H9 (cell line): Measurements from ENCODE around the gene ST8SIA5. TPM values are rescaled to one million over a fixed set of nuclear protein-coding genes. Genes with fewer than 3 reads are reported as not detected.

Experiments used
- DNase-seq: peaks from one replicate; pipeline ENCODE4 v3.0.0-alpha.2; 2017
- H2AFZ ChIP-seq: one replicate; pipeline ENCODE4 v1.6.1; 2013; ENCODE audit warnings: mild to moderate bottlenecking, low read length, control low read depth, moderate library complexity
- H2AK5ac ChIP-seq: 2 replicates; pipeline ENCODE4 v1.6.1; 2013; ENCODE audit warnings: low read length, control low read depth, mixed read lengths; ENCODE audit not compliant: insufficient read length
- H2BK120ac ChIP-seq: one replicate; pipeline ENCODE4 v1.6.1; 2013; ENCODE audit warnings: low read depth, mild to moderate bottlenecking, low read length, control low read depth, inconsistent platforms; ENCODE audit not compliant: poor library complexity, severe bottlenecking
- H2BK12ac ChIP-seq: 2 replicates; pipeline ENCODE4 v1.6.1; 2013; ENCODE audit warnings: low read length, control low read depth, mixed read lengths, low read depth; ENCODE audit not compliant: insufficient read length
- H2BK15ac ChIP-seq: 2 replicates; pipeline ENCODE4 v1.6.1; 2013; ENCODE audit warnings: low read depth, low read length, control low read depth
- H2BK20ac ChIP-seq: one replicate; pipeline ENCODE4 v1.6.1; 2013; ENCODE audit warnings: low read depth, mild to moderate bottlenecking, low read length, control low read depth, inconsistent platforms; ENCODE audit not compliant: poor library complexity, severe bottlenecking
- H2BK5ac ChIP-seq: 2 replicates; pipeline ENCODE4 v1.6.1; 2013; ENCODE audit warnings: low read length, control low read depth, mixed read lengths; ENCODE audit not compliant: insufficient read length
- H3K14ac ChIP-seq: 2 replicates; pipeline ENCODE4 v1.6.1; 2013; ENCODE audit warnings: low read length, control low read depth; ENCODE audit not compliant: insufficient read depth
- H3K18ac ChIP-seq: 2 replicates; pipeline ENCODE4 v1.6.1; 2013; ENCODE audit warnings: low read depth, mild to moderate bottlenecking, mixed read lengths, low read length, control low read depth; ENCODE audit not compliant: insufficient read length
- H3K23ac ChIP-seq: 2 replicates; pipeline ENCODE4 v1.6.1; 2013; ENCODE audit warnings: low read length, control low read depth, mixed read lengths, low read depth; ENCODE audit not compliant: insufficient read length
- H3K23me2 ChIP-seq: 2 replicates; pipeline ENCODE4 v1.6.1; 2013; ENCODE audit warnings: low read depth, mild to moderate bottlenecking, mixed read lengths, low read length, control low read depth; ENCODE audit not compliant: insufficient read length, poor library complexity, severe bottlenecking
- H3K27ac ChIP-seq: 2 replicates; pipeline ENCODE4 v1.5.1; 2013; ENCODE audit warnings: low read length, control low read depth, mixed read lengths, low read depth; ENCODE audit not compliant: insufficient read length
- H3K27me3 ChIP-seq: 2 replicates; pipeline ENCODE4 v1.6.1; 2013; ENCODE audit warnings: low read length, control low read depth, inconsistent platforms; ENCODE audit not compliant: insufficient read depth
- H3K4ac ChIP-seq: 2 replicates; pipeline ENCODE4 v1.6.1; 2013; ENCODE audit warnings: low read depth, mild to moderate bottlenecking, control low read depth, inconsistent platforms, low read length, moderate library complexity
- H3K4me1 ChIP-seq: 2 replicates; pipeline ENCODE4 v1.6.1; 2013; ENCODE audit warnings: low read length, control low read depth, inconsistent platforms; ENCODE audit not compliant: insufficient read depth
- H3K4me2 ChIP-seq: 2 replicates; pipeline ENCODE4 v1.6.1; 2013; ENCODE audit warnings: low read length, control low read depth, mixed read lengths; ENCODE audit not compliant: insufficient read length, insufficient read depth
- H3K56ac ChIP-seq: 2 replicates; pipeline ENCODE4 v1.6.1; 2013; ENCODE audit warnings: low read depth, mild to moderate bottlenecking, mixed read lengths, low read length, control low read depth; ENCODE audit not compliant: insufficient read length
- H3K79me1 ChIP-seq: 2 replicates; pipeline ENCODE4 v1.6.1; 2013; ENCODE audit warnings: low read depth, mild to moderate bottlenecking, moderate library complexity, low read length, control low read depth, inconsistent platforms; ENCODE audit not compliant: insufficient read depth, poor library complexity, severe bottlenecking
- H3K79me2 ChIP-seq: 2 replicates; pipeline ENCODE4 v1.6.1; 2013; ENCODE audit warnings: low read length, control low read depth, inconsistent platforms; ENCODE audit not compliant: insufficient read depth
- H3K9ac ChIP-seq: 2 replicates; pipeline ENCODE4 v1.6.1; 2013; ENCODE audit warnings: low read length, control low read depth, mixed read lengths; ENCODE audit not compliant: insufficient read length; ENCODE audit errors: extremely low read depth
- H3K9me3 ChIP-seq: one replicate; pipeline ENCODE4 v1.6.1; 2013; ENCODE audit warnings: low read depth, low read length, inconsistent platforms; ENCODE audit not compliant: control insufficient read depth
- H3T11ph ChIP-seq: one replicate; pipeline ENCODE4 v1.6.1; 2013; ENCODE audit warnings: mild to moderate bottlenecking, low read length, control low read depth, inconsistent platforms
- H4K20me1 ChIP-seq: one replicate; pipeline ENCODE4 v1.6.1; 2013; ENCODE audit not compliant: control insufficient read depth, insufficient read length, insufficient read depth
- H4K5ac ChIP-seq: 2 replicates; pipeline ENCODE4 v1.6.1; 2013; ENCODE audit warnings: low read depth, mild to moderate bottlenecking, mixed read lengths, low read length, control low read depth; ENCODE audit not compliant: insufficient read length
- H4K8ac ChIP-seq: replicated peaks from 2 replicates; pipeline ENCODE4 v1.6.1; 2013; ENCODE audit warnings: low read length, control low read depth, mixed read lengths, low read depth; ENCODE audit not compliant: insufficient read length
- H4K91ac ChIP-seq: 2 replicates; pipeline ENCODE4 v1.6.1; 2013; ENCODE audit warnings: low read depth, mild to moderate bottlenecking, moderate library complexity, mixed read lengths, low read length, control low read depth; ENCODE audit not compliant: insufficient read length
- H3K27ac Mint-ChIP-seq, 3 experiments: 2 replicates in 2 of 3; 3 replicates in 1 of 3; pipeline ENCODE4 v1.8.0; 2020 to 2021; ENCODE audit warnings: mixed read lengths in 3 of 3, mild to moderate bottlenecking in 1 of 3, moderate library complexity in 1 of 3
- H3K27me3 Mint-ChIP-seq: 2 replicates; pipeline ENCODE4 v1.8.0; 2021; ENCODE audit warnings: low read depth, mild to moderate bottlenecking, moderate library complexity, mixed read lengths
- H3K36me3 Mint-ChIP-seq, 3 experiments: 2 replicates in 2 of 3; 3 replicates in 1 of 3; pipeline ENCODE4 v1.8.0; 2020 to 2021; ENCODE audit warnings: low read depth in 3 of 3, mixed read lengths in 3 of 3; ENCODE audit not compliant: insufficient read depth in 1 of 3
- H3K4me1 Mint-ChIP-seq, 2 experiments: 2 replicates each; pipeline ENCODE4 v1.8.0; 2020; ENCODE audit warnings: mixed read lengths in 2 of 2
- H3K4me3 Mint-ChIP-seq, 2 experiments: 2 replicates in 1 of 2; 3 replicates in 1 of 2; pipeline ENCODE4 v1.8.0; 2020 to 2021; ENCODE audit warnings: mild to moderate bottlenecking in 2 of 2, mixed read lengths in 2 of 2, moderate library complexity in 1 of 2
- H3K9me3 Mint-ChIP-seq, 2 experiments: 2 replicates in 1 of 2; 3 replicates in 1 of 2; pipeline ENCODE4 v1.8.0; 2020; ENCODE audit warnings: mild to moderate bottlenecking in 2 of 2, mixed read lengths in 2 of 2, moderate library complexity in 1 of 2
- WGBS: extraction: QIAGEN DNeasy Blood & Tissue Kit; methylation state at CpG from one replicate; pipeline ENCODE4 v1.1.7; 2013; ENCODE audit warnings: missing lambda C conversion rate, low lambda C conversion rate, mixed read lengths; ENCODE audit not compliant: insufficient read length; ENCODE audit errors: extremely low coverage; 5-methylcytosine and 5-hydroxymethylcytosine counted together
- total RNA-seq: library from RNA; stranded (reverse); gene quantifications from 2 replicates; pipeline ENCODE4 v1.2.1, GENCODE V29; 2021
- TF ChIP-seq, protein P1 (sequence below): fragments of 200-600 bp; sonication (generic); conservative IDR thresholded peaks from 3 replicates; pipeline ENCODE4 v1.8.0; 2021; ENCODE audit warnings: antibody characterized with exemption, mild to moderate bottlenecking

The ST8SIA5 gene
- total RNA-seq, 1 experiment from 2014 or later: 0.63 TPM

DNA sequence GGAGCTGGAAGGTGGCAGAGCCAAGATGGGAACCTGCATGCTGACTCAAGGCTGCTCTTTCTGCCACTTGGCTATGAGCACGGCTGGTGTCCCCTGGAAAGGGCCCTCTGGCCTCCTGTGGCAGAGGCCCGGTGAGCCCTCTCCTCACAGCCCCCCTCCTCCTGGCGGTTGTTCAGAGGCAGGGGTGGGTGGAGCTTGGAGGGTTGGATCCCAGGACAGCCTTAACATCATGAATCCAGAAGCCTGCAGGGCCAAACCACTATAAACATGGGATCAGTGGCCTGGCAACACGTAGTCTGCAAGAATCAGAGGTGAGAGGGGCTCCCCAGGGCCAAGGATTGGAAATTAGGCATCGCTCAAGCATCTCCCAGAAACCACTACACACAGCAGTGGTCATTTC is 51.3 kb downstream of the ST8SIA5 start:
- H4K5ac ChIP-seq: no peak overlapping the region
- no peaks in the 10 kb centered on the region for H3K79me2 ChIP-seq
- no peaks in the 10 kb centered on the region for H3K23me2 ChIP-seq
- H3K4me3 Mint-ChIP-seq: no peak overlapping the region
- no peak overlapping the region for H3K27ac Mint-ChIP-seq
- H2BK20ac ChIP-seq: no peak overlapping the region
- peaks cover 14 to 17% of the 10 kb centered on the region in 2 experiments for H3K4me1 Mint-ChIP-seq
- H4K8ac ChIP-seq: no peak overlapping the region
- no peak overlapping the region for H2AFZ ChIP-seq
- H3K79me1 ChIP-seq: no peaks in the 10 kb centered on the region
- no CpG with 5 or more reads among the region's 5 CpGs for WGBS
- H4K91ac ChIP-seq: no peak overlapping the region
- H2BK120ac ChIP-seq: no peak overlapping the region
- no peaks in the 10 kb centered on the region for H4K20me1 ChIP-seq
- no peak overlapping the region for H3K18ac ChIP-seq
- H3K4me2 ChIP-seq: no peak overlapping the region
- H3K56ac ChIP-seq: no peak overlapping the region
- no peak overlapping the region for H3K23ac ChIP-seq
- H2BK5ac ChIP-seq: no peak overlapping the region
- H3K27me3 ChIP-seq: no peaks in the 10 kb centered on the region
- TF ChIP-seq, protein P1, sequence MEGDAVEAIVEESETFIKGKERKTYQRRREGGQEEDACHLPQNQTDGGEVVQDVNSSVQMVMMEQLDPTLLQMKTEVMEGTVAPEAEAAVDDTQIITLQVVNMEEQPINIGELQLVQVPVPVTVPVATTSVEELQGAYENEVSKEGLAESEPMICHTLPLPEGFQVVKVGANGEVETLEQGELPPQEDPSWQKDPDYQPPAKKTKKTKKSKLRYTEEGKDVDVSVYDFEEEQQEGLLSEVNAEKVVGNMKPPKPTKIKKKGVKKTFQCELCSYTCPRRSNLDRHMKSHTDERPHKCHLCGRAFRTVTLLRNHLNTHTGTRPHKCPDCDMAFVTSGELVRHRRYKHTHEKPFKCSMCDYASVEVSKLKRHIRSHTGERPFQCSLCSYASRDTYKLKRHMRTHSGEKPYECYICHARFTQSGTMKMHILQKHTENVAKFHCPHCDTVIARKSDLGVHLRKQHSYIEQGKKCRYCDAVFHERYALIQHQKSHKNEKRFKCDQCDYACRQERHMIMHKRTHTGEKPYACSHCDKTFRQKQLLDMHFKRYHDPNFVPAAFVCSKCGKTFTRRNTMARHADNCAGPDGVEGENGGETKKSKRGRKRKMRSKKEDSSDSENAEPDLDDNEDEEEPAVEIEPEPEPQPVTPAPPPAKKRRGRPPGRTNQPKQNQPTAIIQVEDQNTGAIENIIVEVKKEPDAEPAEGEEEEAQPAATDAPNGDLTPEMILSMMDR: no peak
- no peak overlapping the region; the same call in 1 of the 2 replicates for H3K14ac ChIP-seq
- no peak overlapping the region for H2BK12ac ChIP-seq
- H3K36me3 Mint-ChIP-seq: no peaks in the 10 kb centered on the region; a peak in 1 of 7 replicates
- no peak overlapping the region for H3K4ac ChIP-seq
- no peak overlapping the region for H3K9ac ChIP-seq
- no peak overlapping the region for H2AK5ac ChIP-seq
- peaks cover 2% of the 10 kb centered on the region for H3K27me3 Mint-ChIP-seq
- H3K27ac ChIP-seq: no peak overlapping the region
- no peaks in the 10 kb centered on the region; the same call in 1 of the 2 replicates for H3K4me1 ChIP-seq
- H3T11ph ChIP-seq: no peak overlapping the region
- H3K9me3 Mint-ChIP-seq: no peaks in the 10 kb centered on the region
- H2BK15ac ChIP-seq: no peak overlapping the region
- peak; percentile 73 for DNase-seq
- H3K9me3 ChIP-seq: no peaks in the 10 kb centered on the region
